GM12878 (cell line): ENCODE data around the gene EIF3B. TPM values are rescaled to one million over a fixed set of nuclear protein-coding genes. Genes with fewer than 3 reads are reported as not detected.

Source experiments
- ATAC-seq: fragments of 200-7000 bp; cut with Tn5 transposase; 3 replicates; pipeline ENCODE4 v1.9.1; 2020; ENCODE audit warnings: mild to moderate bottlenecking, moderate library complexity
- BruUV-seq: library from RNA; stranded (reverse); fragments of 400-500 nt; replicated peaks from 2 replicates; lab custom pipeline; 2021; lab: Mats Ljungman, UMichigan
- CTCF ChIA-PET: fragments of 300-600 bp; sonication (Branson Sonifier 250); formaldehyde crosslinking; extraction: SDS; loops from one replicate; lab custom pipeline; 2021; ENCODE audit warnings: inconsistent platforms; lab: Yijun Ruan, JAX
- POLR2A ChIA-PET: fragments of 350-600 bp; formaldehyde crosslinking; extraction: SDS; loops from one replicate; lab custom pipeline; 2021; ENCODE audit warnings: inconsistent platforms; lab: Charles Lee
- RAD21 ChIA-PET: fragments of 300-600 bp; sonication (Branson Sonifier 250); formaldehyde crosslinking; loops from one replicate; lab custom pipeline; 2023; ENCODE audit warnings: antibody characterized with exemption; ENCODE audit not compliant: unreplicated experiment; lab: Charles Lee
- SMC1A ChIA-PET: fragments of 300-600 bp; sonication (Branson Sonifier 250); formaldehyde crosslinking; loops from one replicate; lab custom pipeline; 2023; ENCODE audit not compliant: unreplicated experiment, uncharacterized antibody; lab: Charles Lee
- DNase-seq: peaks from one replicate; pipeline ENCODE4 v3.0.0-alpha.2; 2011; ENCODE audit warnings: low read depth, low spot score
- FAIRE-seq: peaks from 3 replicates; lab custom pipeline; 2011; peaks lifted over from hg19 to GRCh38; lab: Jason Lieb, UNC
- H2AFZ ChIP-seq: 2 replicates; pipeline ENCODE4 v1.6.0; 2011; ENCODE audit warnings: low read depth, low read length, control low read depth; ENCODE audit not compliant: control insufficient read depth
- H3K27ac ChIP-seq: 2 replicates; pipeline ENCODE4 v1.5.1; 2011; ENCODE audit warnings: control low read depth; ENCODE audit not compliant: control insufficient read depth, insufficient read depth
- H3K27me3 ChIP-seq, 2 experiments: replicated peaks in 1 of 2; 2 replicates each; pipeline versions ENCODE4 v1.6.0 to v1.6.1; 2011; ENCODE audit warnings: low read length in 1 of 2; ENCODE audit not compliant: control insufficient read depth in 2 of 2, insufficient read depth in 2 of 2
- H3K36me3 ChIP-seq, 2 experiments: 2 replicates each; pipeline ENCODE4 v1.5.1; 2011; ENCODE audit warnings: low read length in 1 of 2; ENCODE audit not compliant: control insufficient read depth in 2 of 2, insufficient read depth in 2 of 2
- H3K4me1 ChIP-seq: 2 replicates; pipeline ENCODE4 v1.6.1; 2011; ENCODE audit warnings: mild to moderate bottlenecking, low read length, moderate library complexity, mixed read lengths; ENCODE audit not compliant: control insufficient read depth, insufficient read depth
- H3K4me2 ChIP-seq: 2 replicates; pipeline ENCODE4 v1.6.0; 2011; ENCODE audit warnings: control low read depth; ENCODE audit not compliant: control insufficient read depth, insufficient read depth
- H3K4me3 ChIP-seq: fragments of 200-600 bp; sonication (generic); 2 replicates; pipeline ENCODE4 v1.5.1; 2016
- H3K79me2 ChIP-seq: 2 replicates; pipeline ENCODE4 v1.6.0; 2011; ENCODE audit warnings: low read length; ENCODE audit not compliant: control insufficient read depth, insufficient read depth
- H3K9ac ChIP-seq: 2 replicates; pipeline ENCODE4 v1.8.0; 2011; ENCODE audit warnings: low read length, control low read depth, mixed read lengths; ENCODE audit not compliant: control insufficient read depth, insufficient read depth
- H3K9me3 ChIP-seq: replicated peaks from 3 replicates; pipeline ENCODE4 v1.5.1; 2011; ENCODE audit warnings: mild to moderate bottlenecking, low read length; ENCODE audit not compliant: control insufficient read depth, insufficient read depth
- H4K20me1 ChIP-seq: 2 replicates; pipeline ENCODE4 v1.6.0; 2011; ENCODE audit not compliant: control insufficient read depth, insufficient read depth
- HDAC6 ChIP-seq: fragments of 200-600 bp; sonication (generic); IDR thresholded peaks from one replicate; pipeline ENCODE4 v1.8.0; 2017; ENCODE audit warnings: antibody characterized with exemption; ENCODE audit not compliant: unreplicated experiment
- KLF5 ChIP-seq: fragments of 450-650 bp; IDR thresholded peaks from 2 replicates; pipeline ENCODE4 v1.6.1; 2014; ENCODE audit warnings: mild to moderate bottlenecking; ENCODE audit not compliant: partially characterized antibody
- LARP7 ChIP-seq: fragments of 450-650 bp; IDR thresholded peaks from 2 replicates; pipeline ENCODE4 v1.6.1; 2017; ENCODE audit warnings: mild to moderate bottlenecking
- MXI1 ChIP-seq: fragments of 150-350 bp; IDR thresholded peaks from 2 replicates; pipeline ENCODE4 v1.6.1; 2011; ENCODE audit warnings: low read depth, mild to moderate bottlenecking, inconsistent platforms, low read length, improper control_type of control experiment
- PAX8 ChIP-seq: fragments of 450-650 bp; IDR thresholded peaks from 2 replicates; pipeline ENCODE4 v1.6.1; 2017; ENCODE audit warnings: mild to moderate bottlenecking, moderate library complexity
- RAD21 ChIP-seq: IDR thresholded peaks from 2 replicates; pipeline ENCODE4 v1.6.1; 2011; ENCODE audit warnings: mild to moderate bottlenecking, low read depth, low read length, moderate library complexity; ENCODE audit not compliant: insufficient read depth
- RELA ChIP-seq: fragments of 450-650 bp; IDR thresholded peaks from 2 replicates; pipeline ENCODE4 v1.8.0; 2014; ENCODE audit warnings: borderline replicate concordance; ENCODE audit not compliant: partially characterized antibody
- RUNX3 ChIP-seq: IDR thresholded peaks from 2 replicates; pipeline ENCODE4 v1.6.1; 2012; ENCODE audit warnings: low read length, inconsistent platforms
- SMAD1 ChIP-seq: fragments of 450-650 bp; IDR thresholded peaks from 2 replicates; pipeline ENCODE4 v1.6.1; 2018; ENCODE audit warnings: mild to moderate bottlenecking, low read depth; ENCODE audit not compliant: partially characterized antibody
- SP1 ChIP-seq: IDR thresholded peaks from one replicate; pipeline ENCODE4 v1.6.1; 2011; ENCODE audit warnings: low read depth, low read length
- SREBF2 ChIP-seq: IDR thresholded peaks from 2 replicates; pipeline ENCODE4 v1.6.1; 2012; ENCODE audit warnings: mild to moderate bottlenecking, low read length
- STAT3 ChIP-seq: IDR thresholded peaks from 2 replicates; pipeline ENCODE4 v1.6.1; 2011; ENCODE audit warnings: low read depth, low read length, improper control_type of control experiment
- WRNIP1 ChIP-seq: IDR thresholded peaks from 2 replicates; pipeline ENCODE4 v1.6.1; 2011; ENCODE audit warnings: low read depth, low read length, improper control_type of control experiment, borderline replicate concordance
- WGBS: methylation state at CpG from one replicate; pipeline ENCODE4 v1.1.6; 2016; ENCODE audit warnings: low lambda C conversion rate; ENCODE audit not compliant: insufficient replicate concordance, insufficient coverage; ENCODE audit errors: missing lambda C conversion rate; 5-methylcytosine and 5-hydroxymethylcytosine counted together
- in situ Hi-C: fragments of 300-500 bp; cut with MboI; formaldehyde crosslinking; loops from 9 replicates; pipeline ENCODE4 v1.14.3; 2018; ENCODE audit warnings: mixed read lengths
- intact Hi-C: fragments of 100-400 bp; cut with micrococcal nuclease; formaldehyde crosslinking; loops from one replicate; pipeline ENCODE4 v1.14.2; 2022; ENCODE audit not compliant: unreplicated experiment
- polyA plus RNA-seq, 11 experiments: library from polyadenylated mRNA; depleted of rRNA in 4 of 11; unstranded in 6 of 11; stranded (reverse) in 5 of 11; fragments of >200 nt; fragmentation: Nextera tagmentation in 4 of 11; fragmentation: Illumina TruSeq in 1 of 11; extraction: Ambion mirVana in 4 of 11; extraction: Trizol in 1 of 11; gene quantifications; 1 replicate in 1 of 11; 2 replicates in 10 of 11; pipeline versions ENCODE4 v1.2.1 to v1.2.3, GENCODE V29; 2011 to 2016; ENCODE audit warnings: inconsistent platforms in 2 of 11, missing spikeins in 2 of 11, low read depth in 1 of 11
- total RNA-seq, 4 experiments: library from RNA; depleted of rRNA in 3 of 4; stranded (reverse); fragments of >200 nt in 3 of 4; fragmentation: Illumina TruSeq in 1 of 4; extraction: Trizol in 1 of 4; gene quantifications; 2 replicates each; pipeline versions ENCODE4 v1.2.1 to v1.2.3, GENCODE V29; 2013 to 2021
- TF ChIP-seq, protein P1 (sequence below): IDR thresholded peaks from 2 replicates; pipeline ENCODE4 v1.6.1; 2012; ENCODE audit warnings: mild to moderate bottlenecking, low read depth, low read length
- TF ChIP-seq, protein P2 (sequence below): IDR thresholded peaks from 2 replicates; pipeline ENCODE4 v1.6.1; 2012; ENCODE audit warnings: low read depth, low read length, improper control_type of control experiment
- TF ChIP-seq, protein P3 (sequence below): fragments of 150-350 bp; IDR thresholded peaks from 2 replicates; pipeline ENCODE4 v1.6.1; 2016; ENCODE audit warnings: low read depth, low read length

EIF3B gene
- total and polyA plus RNA-seq, 10 of the 15 experiments (the other 5 are each of a cell fraction or from before 2014, with no cell fraction given), result 17.6 to 275 (median 153) TPM

DNA sequence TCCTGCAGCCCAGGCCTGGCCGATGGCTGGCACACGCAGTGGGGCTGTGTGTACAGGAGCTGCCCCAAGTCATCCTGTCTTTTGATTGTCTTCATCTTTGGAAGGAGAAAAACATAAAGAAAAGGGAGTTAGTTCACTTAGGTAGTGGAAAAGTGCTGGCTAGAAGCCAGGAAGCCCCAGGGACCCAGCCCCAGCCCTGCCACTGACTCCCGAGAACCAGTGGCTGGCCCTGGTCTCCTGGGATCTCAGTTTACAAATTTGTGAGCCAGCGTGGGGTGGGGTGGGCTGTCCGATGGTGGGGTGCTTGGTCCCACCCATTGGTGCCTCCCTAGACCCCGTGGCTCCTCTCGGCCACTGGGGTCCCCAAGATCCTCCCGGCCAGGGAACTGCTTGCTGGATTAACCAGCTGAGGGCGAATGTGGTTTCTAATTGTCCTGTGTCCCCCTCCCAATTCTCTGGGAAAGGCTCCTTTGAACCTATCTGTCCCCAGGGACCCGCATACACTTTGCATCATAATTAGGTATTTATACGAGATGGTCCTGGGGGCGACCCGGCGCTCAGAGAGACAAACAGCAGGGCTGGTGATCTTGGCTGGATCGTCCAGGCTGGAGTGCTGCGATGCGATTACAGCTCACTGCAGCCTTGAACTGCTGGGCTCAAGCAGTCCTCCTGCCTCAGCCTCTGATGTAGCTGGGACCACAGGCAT lies 32.5 kb downstream of the EIF3B start:
- Histone ChIP-seq H3K9me3 (no peaks in the 10 kb centered on the region), H2AFZ (no peak overlapping the region), H3K4me1 (no peaks in the 10 kb centered on the region), H3K9ac (no peak overlapping the region), H3K4me3 (no peak overlapping the region), H4K20me1 (no peaks in the 10 kb centered on the region), H3K79me2 (no peaks in the 10 kb centered on the region), H3K36me3 (peaks cover 2 to 11% of the 10 kb centered on the region in 2 experiments; a peak in 3 of 4 replicates), H3K4me2 (no peak overlapping the region), H3K27ac (no peak overlapping the region), H3K27me3 (no peaks in the 10 kb centered on the region)
- FAIRE-seq (no peak), DNase-seq (no peak), ATAC-seq (no peak)
- intact Hi-C loops, result no loop called here
- TF ChIP-seq LARP7, result no peak
- no peak for TF ChIP-seq SMAD1
- TF ChIP-seq STAT3, result no peak
- TF ChIP-seq WRNIP1, result no peak
- TF ChIP-seq RAD21, result no peak
- no peak for TF ChIP-seq PAX8
- no peak for TF ChIP-seq RUNX3
- TF ChIP-seq RELA, result no peak
- TF ChIP-seq, protein P1, sequence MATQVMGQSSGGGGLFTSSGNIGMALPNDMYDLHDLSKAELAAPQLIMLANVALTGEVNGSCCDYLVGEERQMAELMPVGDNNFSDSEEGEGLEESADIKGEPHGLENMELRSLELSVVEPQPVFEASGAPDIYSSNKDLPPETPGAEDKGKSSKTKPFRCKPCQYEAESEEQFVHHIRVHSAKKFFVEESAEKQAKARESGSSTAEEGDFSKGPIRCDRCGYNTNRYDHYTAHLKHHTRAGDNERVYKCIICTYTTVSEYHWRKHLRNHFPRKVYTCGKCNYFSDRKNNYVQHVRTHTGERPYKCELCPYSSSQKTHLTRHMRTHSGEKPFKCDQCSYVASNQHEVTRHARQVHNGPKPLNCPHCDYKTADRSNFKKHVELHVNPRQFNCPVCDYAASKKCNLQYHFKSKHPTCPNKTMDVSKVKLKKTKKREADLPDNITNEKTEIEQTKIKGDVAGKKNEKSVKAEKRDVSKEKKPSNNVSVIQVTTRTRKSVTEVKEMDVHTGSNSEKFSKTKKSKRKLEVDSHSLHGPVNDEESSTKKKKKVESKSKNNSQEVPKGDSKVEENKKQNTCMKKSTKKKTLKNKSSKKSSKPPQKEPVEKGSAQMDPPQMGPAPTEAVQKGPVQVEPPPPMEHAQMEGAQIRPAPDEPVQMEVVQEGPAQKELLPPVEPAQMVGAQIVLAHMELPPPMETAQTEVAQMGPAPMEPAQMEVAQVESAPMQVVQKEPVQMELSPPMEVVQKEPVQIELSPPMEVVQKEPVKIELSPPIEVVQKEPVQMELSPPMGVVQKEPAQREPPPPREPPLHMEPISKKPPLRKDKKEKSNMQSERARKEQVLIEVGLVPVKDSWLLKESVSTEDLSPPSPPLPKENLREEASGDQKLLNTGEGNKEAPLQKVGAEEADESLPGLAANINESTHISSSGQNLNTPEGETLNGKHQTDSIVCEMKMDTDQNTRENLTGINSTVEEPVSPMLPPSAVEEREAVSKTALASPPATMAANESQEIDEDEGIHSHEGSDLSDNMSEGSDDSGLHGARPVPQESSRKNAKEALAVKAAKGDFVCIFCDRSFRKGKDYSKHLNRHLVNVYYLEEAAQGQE, result no peak
- TF ChIP-seq, protein P2, sequence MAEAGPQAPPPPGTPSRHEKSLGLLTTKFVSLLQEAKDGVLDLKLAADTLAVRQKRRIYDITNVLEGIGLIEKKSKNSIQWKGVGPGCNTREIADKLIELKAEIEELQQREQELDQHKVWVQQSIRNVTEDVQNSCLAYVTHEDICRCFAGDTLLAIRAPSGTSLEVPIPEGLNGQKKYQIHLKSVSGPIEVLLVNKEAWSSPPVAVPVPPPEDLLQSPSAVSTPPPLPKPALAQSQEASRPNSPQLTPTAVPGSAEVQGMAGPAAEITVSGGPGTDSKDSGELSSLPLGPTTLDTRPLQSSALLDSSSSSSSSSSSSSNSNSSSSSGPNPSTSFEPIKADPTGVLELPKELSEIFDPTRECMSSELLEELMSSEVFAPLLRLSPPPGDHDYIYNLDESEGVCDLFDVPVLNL, result no peak
- no peak for TF ChIP-seq HDAC6
- TF ChIP-seq MXI1, result no peak
- no peak for TF ChIP-seq SREBF2
- TF ChIP-seq, protein P3, sequence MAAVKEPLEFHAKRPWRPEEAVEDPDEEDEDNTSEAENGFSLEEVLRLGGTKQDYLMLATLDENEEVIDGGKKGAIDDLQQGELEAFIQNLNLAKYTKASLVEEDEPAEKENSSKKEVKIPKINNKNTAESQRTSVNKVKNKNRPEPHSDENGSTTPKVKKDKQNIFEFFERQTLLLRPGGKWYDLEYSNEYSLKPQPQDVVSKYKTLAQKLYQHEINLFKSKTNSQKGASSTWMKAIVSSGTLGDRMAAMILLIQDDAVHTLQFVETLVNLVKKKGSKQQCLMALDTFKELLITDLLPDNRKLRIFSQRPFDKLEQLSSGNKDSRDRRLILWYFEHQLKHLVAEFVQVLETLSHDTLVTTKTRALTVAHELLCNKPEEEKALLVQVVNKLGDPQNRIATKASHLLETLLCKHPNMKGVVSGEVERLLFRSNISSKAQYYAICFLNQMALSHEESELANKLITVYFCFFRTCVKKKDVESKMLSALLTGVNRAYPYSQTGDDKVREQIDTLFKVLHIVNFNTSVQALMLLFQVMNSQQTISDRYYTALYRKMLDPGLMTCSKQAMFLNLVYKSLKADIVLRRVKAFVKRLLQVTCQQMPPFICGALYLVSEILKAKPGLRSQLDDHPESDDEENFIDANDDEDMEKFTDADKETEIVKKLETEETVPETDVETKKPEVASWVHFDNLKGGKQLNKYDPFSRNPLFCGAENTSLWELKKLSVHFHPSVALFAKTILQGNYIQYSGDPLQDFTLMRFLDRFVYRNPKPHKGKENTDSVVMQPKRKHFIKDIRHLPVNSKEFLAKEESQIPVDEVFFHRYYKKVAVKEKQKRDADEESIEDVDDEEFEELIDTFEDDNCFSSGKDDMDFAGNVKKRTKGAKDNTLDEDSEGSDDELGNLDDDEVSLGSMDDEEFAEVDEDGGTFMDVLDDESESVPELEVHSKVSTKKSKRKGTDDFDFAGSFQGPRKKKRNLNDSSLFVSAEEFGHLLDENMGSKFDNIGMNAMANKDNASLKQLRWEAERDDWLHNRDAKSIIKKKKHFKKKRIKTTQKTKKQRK, result no peak
- TF ChIP-seq SP1, result no peak
- no peak for TF ChIP-seq KLF5
- 77% methylated on average over 15 of the region's 17 CpGs for WGBS
- in situ Hi-C loops, result no loop called here
- BruUV-seq, result no TSS peak
- CTCF ChIA-PET, result no interaction called here
- SMC1A ChIA-PET, result no interaction called here
- RAD21 ChIA-PET, result interaction anchor here (1.3 kb wide), 1 partner anchor 81 kb away, joined by 4 read pairs; no protein-coding TSS in a partner anchor
- POLR2A ChIA-PET, result interaction anchor here (1.0 kb wide), 1 partner anchor 23 kb away, joined by 3 read pairs; no protein-coding TSS in a partner anchor
